ENCODE measurements around the gene DTD2.
"Not testable (repeated sequence)": the region's sequence is repeated elsewhere in the genome, so short reads cannot be mapped to it uniquely, and the experiment has no call there.

DTD2 gene

DNA sequence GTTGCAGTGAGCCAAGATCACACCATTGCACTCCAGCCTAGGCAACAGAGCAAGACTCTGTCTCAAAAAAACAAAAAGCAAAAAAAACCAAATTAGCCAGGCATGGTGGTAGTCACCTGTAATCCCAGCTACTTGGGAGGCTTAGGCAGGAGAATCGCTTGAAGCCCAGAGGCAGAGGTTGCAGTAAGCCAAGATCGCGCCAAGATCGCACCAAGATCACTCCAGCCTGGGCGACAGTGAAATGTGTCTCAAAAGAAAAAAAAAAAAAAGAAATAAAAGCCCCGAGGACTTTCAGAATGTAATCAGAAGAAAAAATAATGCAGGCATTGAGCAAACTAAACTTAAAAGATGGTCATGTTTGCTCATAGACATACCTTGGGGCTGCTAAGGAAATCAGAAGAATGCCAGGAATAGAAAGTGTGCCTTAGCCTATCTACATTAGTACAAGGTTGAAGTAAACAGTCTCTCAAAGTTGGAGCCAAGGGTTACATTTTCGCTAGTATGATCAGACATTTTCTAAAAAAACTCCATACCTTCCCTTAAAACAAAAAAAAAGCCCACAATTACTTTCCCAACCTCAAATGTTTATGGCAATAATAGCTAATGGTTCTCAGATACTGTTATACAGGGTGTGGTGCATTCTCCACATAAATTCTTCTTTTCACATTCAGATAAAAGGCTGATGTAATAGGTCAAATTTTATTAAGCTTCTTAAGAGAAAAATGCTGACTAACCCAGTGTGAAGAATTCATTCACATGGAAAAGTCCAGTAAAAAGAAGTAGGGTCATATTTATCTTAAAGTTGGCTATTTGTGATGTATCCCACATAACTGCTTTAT is 15.8 kb downstream of the DTD2 start:
- DNase-seq = no peak

DNA sequence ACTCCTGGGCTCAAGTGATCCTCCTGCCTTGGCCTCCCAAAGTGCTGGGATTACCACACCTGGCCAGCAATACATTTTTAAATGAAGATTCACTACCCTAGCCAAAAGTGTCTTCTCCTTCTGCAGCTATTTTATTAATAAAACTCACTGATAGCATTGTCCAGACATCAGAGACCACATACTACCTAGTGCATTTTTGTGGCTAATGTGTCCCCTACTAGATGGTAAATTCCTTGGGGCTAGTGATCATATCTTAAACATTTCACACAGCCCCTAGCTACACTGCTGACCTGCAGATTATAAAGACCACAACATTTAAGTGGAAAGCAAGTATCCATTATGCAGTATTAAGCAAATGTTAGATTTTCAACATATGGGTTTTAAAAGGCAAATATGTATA is 17.0 kb downstream of the DTD2 start:
- no peak for DNase-seq

DNA sequence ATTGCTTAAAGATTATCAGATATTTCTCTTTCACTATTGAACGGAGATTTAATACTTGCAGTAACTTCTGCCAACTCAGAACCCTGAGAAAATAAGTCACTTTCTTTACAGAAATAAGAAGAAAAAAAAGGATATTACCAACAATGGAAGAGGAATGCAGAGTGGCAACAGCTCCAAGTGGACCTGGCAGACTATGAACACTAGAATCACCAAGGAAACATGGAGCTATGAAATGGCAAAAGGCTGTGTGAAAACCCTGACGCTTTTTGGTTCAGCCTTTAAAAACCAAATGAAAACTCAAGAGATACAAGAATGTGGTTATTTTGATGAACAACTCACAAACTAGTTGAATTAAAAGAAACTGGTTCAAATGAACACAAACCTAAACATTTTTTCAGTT is 17.7 kb downstream of the DTD2 start:
- DNase-seq = no peak

DNA sequence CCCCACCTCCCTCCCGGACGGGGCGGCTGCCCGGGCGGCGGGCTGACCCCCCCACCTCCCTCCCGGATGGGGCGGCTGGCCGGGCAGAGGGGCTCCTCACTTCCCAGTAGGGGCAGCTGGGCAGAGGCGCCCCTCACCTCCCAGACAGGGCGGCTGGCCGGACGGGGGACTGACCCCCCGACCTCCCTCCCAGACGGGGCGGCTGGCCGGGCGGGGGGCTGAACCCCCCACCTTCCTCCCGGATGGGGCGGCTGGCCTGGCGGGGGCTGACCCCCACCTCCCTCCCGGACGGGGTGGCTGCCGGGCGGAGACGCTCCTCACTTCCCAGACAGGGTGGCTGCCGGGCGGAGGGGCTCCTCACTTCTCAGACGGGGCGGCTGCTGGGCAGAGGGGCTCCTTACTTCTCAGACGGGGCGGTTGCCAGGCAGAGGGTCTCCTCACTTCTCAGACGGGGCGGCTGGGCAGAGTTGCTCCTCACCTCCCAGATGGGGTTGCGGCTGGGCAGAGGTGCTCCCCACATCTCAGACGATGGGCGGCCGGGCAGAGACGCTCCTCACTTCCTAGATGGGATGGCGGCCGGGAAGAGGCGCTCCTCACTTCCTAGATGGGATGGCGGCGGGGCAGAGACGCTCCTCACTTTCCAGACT is 20.1 kb downstream of the DTD2 start:
- DNase-seq = not testable (repeated sequence)

DNA sequence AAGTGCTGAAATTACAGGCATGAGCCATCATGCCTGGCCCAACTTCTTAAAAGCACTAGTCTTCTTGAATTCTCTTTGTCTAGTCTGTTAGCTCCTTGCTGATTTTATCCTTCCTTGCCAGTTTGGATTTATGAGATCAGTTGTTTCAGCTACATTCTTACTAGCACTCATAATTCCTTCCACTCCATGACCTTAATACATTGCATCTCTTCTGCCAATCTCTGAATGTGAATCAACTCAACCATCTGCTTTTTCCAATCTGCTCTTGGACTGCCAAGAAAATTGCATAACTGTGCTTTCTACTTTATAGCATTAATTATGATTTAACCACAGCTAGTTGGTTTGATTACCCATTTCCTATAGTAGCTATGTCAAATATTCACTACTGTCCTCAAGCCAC is 22.0 kb downstream of the DTD2 start:
- DNase-seq = no peak

DNA sequence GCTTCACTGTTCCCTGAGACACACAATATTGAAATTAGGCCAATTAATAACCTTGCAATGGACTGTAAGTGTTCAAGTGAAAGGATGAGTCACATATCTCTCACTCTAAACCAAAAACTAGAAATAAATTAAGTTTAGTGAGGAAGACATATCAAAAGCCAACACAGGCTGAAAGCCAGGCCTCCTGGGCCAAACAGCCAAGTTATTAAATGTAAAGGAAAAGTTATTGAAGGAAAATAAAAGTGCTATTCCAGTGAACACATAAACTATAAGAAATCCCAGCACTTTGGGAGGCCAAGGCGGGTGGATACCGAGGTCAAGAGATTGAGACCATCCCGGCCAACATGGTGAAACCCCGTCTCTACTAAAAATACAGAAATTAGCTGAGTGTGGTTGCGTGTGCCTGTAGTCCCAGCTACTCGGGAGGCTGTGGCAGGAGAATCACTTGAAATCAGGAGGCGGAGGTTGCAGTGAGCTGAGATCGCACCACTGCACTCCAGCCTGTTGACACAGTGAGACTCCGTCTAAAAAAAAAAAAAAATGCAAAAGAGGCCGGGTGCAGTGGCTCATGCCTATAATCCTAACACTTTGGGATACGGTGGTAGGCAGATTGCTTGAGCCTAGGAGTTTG is 26.6 kb downstream of the DTD2 start:
- peak; percentile 35 for DNase-seq

DNA sequence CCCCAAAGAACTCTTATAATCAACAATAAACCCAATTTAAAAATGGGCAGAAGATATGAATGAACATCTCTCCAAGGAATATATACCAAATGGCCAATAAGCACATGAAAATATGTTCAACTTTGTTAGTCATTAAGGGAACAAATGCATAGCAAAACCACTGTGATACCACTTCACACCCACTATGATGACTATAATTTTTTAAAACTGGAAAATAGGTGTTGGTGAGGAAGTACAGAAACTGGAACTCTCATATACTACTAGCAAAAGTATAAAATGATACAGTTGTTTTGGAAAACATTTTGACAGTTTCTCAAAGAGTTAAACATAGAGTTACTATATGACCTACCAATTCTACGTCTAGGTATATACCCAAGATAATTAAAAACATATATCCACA is 27.5 kb downstream of the DTD2 start:
- DNase-seq = no peak

DNA sequence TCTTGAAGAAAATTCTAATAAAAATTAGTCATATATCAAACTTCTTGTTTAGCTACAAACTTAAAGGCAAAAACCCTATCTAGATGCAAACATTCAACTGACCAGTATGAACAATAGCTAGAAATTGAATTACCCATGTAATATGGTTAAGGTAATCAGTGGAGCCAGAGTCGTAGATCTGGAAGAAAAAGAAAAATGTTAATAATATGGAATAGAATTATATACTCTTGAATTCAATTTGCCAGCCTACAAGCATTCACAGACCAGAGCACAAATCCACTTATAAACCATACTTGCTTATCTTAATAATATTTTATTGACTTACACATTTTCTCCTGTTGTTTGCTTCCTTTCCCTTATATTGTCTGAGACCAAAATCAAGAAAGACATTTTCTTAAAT is 29.3 kb downstream of the DTD2 start:
- no peak for DNase-seq

DNA sequence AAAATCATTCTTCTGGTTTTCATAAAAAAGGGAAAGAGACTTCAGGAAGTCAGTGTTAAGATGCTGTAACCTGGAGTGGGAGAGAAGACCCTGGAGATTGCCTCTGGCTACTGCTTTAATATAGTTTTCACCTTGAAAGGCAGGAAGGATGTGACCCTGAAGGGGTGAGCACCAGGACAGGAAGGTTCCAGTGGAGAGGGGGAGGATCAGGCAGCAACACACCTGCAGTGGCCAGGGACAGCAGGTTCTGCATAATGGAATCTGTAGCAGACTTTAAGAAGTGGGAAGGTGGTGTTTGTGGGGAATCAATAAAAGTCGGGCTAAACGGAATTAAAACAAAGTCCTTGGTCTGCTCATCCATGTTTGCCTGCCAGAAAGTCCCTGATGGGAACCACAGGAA is 30.6 kb downstream of the DTD2 start:
- no peak for DNase-seq

DNA sequence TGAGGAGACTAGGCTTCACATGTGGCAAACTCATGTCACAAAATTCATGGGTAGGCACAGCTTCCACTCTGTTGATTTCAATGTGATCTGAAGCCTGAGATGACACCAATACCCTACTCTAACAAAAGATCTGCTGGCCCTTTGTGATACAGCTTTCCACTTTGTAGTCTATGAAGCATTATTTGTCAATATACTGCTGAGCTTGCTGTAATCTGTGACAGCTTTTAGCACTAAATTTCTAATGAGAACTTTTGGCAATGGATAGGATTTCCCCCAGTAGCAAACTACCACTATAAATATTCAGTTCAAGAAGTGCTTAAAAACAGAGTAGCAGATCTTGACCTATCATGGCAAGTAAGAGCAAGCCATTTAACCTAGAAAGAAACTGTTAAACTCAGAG is 31.4 kb downstream of the DTD2 start:
- DNase-seq = no peak

DNA sequence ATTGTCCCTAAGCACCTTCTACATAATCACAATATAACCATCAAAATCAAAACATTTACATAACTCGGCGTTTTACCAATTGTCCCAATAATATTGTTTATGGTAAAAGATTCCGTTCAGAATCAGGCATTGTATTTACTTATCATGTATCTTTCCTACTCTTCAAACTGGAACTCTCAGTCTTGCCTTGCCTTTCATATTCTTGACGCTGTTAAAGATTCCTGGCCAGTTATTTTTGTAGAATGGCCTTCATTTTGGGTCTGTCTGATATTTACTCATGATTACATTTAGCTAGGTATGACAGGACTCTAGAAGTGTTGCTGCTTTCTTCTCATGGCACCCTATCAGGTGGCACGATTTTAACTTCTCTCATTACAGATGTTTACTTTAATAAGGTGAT is 36.1 kb downstream of the DTD2 start:
- DNase-seq = no peak

DNA sequence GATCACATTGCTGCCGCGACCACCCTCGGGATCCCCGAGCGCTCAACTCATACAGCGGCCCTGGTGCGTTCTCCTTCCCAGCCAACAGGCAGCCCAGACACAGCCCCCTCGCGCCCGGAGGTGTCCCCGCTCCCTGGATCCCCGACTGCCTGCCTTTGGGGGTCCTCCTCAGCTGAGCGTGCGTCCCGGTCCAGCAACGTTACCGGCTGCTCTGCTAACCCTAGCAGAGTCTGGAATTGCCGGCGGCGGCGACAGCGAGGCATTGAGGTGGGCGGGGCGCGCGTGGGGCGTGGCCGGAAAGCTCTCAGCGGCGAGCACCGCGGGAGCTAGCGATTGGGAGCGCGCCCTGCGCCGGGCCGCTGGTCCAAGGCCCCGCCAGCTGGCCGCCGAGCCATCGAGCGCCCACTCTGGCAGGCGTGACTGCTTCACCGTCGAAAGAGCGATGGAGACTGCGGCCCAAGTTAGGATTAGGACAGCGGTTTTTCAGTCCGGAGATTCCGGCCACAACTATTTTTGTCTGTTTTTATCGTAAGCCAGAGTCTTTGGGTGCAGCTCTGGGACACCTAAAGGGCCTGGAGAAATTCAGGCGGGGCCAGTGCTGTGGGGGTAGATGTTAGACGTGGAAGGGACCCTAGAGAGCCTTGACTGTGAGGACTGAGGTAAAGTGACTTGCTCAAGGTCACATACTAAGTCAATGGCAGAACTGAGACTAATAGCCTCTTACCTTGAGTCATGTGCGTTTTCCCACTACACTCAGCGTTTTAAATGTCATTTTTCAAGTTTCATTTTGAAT is 36.8 kb downstream of the DTD2 start, which contains the start of gene HEATR5A:
HEATR5A (minus strand) TSS at position 232 of the 793 bp plus-strand sequence. CDS start 17,575 bp downstream, outside the sequence.
- peak; percentile 97 for DNase-seq

DNA sequence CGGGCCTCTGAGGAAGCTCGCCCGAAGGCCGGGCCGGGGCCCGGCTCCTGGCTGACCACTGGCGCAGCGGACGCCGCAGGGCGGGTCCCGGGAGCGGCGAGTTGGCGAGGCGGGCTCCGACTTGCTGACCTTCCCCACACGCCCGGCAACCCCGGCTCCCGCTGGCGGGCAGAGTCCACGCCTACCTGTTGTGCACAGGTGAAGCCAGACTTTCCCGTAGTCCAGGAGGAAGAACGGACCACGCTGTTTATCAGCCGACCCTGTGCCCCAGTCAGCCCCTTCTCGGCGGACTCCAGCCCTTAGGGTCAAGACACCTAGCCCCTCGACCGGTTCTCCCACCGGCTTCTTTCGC is 37.4 kb downstream of the DTD2 start:
- DNase-seq = peak; percentile 69

DNA sequence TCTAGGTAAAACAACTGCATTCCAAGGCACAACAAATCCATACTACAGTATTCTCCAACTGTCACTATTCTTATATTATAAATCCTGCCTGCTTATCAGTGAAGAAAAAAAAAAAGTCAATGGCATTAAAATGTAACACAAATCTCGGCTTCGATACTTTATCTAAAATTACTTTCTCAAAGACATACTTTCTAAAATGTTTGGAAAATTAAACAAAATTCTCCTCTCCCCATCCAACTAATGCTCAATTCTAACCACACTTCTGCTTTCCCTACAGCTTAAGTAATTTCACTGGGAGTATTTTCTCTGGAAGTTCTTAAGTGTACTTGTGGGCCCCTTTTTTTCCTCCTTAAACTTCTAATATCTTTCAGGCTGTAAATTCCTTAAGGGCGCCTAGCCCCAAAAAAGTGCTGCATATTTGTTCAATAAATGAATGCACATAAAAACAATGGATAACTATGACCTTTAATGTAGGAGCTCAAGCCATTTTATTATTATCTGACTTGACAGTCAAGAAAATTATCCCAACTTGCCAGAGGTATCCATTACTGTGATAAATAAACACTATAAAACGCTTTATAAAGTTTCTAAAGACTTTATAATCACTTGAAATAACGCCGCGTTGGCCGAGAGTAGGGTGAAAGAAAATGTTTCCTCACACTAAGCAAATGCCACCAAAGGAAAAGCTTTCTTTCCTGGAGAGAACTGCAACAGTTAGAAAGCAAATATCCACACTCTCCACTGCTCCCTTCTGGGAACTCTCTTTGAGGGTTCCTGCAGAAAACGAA is 37.9 kb downstream of the DTD2 start:
- DNase-seq = no peak

DNA sequence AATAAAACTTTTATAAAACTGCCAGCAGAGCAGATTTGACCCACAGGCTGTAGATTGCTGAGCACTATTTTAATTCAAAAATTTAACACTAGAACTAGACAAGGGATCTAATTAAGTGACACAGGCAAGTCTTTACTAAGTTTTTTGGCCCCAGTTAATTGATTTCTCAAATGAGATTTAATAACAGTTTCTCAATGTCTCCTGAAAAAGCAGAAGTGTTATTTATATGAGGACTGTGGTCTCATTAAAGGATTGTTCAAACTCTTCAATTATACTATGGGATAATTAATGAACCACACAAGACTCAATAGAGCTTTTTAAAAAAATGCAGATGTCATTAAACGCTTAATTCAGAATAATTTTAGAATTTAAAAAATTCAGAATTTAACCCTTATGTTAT is 38.9 kb downstream of the DTD2 start:
- DNase-seq = no peak

DNA sequence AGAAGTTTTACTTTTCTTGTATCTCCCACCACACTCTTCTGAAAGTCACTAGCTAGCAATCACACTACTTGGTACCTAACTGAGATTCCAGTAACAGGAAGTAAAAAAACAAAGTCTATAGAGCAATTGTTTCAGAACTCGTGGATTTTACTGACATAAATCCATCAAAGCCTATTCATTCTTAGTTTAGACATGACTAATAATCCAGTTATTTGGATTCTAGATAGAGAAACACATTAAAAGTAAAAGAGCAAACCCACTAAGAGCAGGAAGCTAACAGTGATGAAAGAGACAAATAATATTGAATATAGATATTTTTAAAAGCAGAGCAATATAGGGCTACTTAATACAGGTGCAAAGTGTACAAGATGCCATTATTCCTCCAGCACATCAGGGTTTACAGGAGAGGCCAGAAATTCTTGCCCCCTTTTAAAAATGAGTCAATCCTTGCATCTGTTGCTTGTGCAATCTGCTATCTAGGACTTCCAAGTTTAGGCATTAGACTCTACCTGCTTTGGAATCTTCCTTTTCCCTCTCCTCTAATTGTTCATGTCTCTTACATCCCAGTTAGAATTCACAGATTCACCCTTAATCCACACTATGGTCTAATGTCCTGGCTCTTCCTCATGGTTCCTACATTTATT is 43.0 kb downstream of the DTD2 start:
- no peak for DNase-seq

DNA sequence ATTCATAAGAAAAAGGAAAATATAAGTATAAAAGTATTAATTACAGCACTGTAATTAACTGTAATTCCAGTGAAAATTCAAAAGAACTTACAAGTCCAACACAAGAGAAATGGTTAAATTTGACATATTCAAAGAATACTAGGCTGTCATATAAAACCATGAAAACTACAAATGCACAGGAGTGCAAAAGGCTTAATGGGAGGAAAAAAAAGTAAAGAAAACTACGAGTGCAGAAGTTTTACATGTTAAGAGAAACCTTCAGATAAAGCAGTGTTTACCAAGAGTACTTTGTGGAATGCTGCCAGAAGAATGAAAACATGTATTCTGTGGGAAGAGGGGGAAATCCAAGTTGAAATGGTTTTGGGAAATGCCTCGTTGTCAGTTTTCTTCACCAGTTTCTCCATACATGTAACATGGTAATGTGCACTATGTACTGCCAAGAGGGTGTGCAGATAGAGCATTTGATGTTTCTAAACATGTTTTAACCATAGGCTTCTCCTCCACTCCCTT is 46.0 kb downstream of the DTD2 start:
- no peak for DNase-seq

DNA sequence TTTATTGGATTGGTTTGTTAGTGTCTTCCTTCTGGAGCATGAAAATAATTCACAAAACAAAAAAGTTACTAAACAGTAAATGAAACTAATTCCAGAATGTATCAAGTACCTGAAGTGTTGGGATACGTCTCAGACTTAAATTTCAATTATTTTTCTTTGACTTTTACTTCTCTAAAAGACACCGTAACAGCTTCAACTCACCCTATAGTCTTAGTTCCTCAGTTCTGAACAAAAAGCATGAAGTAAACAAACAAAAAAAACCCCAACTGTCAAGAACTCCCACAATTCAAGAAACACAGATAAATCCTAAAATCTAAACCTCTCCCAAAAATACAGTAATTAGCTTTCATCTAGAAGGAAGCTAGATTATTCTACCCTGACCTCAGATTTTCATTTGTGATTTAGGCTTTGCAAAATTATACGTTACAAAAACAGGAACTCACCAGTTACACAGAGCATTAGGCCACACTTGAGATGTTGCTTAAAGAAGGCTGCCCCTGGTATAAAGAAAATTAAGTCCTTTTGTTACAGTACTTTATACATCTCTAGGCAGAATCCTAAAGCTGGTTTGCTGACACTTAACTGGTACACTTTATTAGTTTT is 47.2 kb downstream of the DTD2 start:
- no peak for DNase-seq

DNA sequence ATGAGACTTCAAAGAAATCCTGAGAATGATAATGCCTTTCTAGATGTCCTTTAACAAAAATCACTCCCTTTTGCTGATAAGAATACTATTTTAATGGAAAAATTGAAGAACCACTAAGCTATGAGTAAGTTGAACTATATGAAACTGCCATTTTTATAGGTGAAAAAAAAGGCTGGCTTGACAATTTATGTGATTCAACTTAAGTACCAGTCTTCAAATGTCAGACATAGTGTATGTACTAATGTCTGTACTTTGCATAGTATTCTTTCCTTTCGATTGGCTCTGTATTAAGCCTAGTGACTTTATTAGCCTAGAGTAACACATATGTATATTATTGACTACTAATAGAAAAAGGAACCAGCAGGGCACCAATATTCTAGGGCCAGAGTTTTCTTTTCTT is 48.9 kb downstream of the DTD2 start:
- DNase-seq = no peak

DNA sequence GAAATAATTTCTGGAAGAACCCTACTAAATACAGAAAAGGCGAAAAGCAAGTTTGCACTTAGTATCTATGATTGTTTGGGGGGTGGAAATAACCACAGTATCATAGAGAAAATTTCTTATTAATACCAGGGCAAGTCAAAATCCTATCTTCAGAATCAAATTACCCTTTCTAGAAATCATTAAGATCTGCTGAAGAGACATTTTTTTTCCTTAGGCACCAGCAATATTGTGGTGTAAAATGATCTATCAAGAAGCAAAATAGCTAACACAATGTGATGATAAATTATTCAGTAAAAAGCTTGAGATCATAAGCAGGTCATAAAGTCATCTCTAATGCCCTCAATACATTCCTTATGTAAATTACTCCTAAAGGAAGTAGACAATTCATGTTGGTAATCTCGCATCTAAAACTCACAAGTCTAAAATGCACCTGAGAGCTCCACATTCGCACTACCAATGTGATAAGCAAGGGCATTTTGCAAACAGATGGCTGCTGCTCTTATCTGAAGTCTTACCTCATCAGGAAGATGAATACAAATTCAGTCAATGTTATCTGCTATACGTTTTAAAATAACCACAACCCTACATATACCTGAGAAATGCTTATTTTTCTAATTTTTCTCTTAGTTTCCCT is 51.6 kb downstream of the DTD2 start:
- no peak for DNase-seq

DNA sequence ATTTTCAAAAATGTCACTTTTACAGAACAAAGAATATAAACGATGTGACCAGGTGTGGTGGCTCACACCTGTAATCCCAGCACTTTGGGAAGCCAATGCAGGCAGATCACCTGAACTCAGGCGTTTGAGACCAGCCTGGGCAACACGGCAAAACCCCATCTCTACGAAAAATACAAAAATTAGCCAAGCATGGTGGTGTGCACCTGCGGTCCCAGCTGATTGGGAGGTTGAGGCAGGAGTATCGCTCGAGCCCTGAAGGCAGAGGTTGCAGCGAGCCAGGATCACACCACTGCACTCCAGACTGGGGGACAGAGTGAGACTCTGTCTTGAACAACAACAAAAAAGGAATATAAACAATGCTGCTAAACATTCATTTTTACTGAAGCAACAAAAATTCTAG is 52.2 kb downstream of the DTD2 start:
- DNase-seq = no peak

Measured in femur (tissue), 1 donor.